DMS153 (cell line): ENCODE data around the gene CYB5A.

Experiments
- DNase-seq: peaks from one replicate; lab custom pipeline; 2025; lab: John Stamatoyannopoulos, UW

Gene CYB5A

GRCh38 chr18:74276609-74277008, 15.2 kb downstream of the CYB5A start:
- DNase-seq = no peak

DNA sequence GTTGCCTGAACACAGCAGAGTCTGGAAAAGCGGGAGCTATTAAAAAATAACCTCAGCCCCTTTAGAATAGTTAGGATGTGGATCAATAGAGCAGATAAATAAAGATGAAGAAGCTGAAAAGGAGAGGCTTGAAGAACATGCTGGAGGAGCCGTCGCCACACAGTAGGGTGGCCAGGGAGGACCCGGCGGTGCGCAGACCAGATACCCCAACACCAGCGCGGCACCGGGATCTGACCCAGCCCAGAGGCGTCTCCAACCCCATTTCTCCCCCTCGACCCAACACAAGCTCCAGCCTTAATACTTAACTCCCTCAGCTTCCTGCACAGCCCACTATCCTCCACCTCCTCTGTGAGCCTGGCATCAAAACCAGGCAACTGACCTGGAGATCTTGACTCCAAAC, 16.0 kb downstream of the CYB5A start:
- no peak for DNase-seq

- no peak for DNase-seq
These were observed 17.1 kb downstream of the CYB5A start for GRCh38 chr18:74274700-74275099.

GRCh38 chr18:74273394-74273793, 18.4 kb downstream of the CYB5A start:
- no peak for DNase-seq

GRCh38 chr18:74271635-74272034, 20.1 kb downstream of the CYB5A start:
- DNase-seq = no peak

GRCh38 chr18:74268933-74269620, 22.7 kb downstream of the CYB5A start:
- DNase-seq = no peak

GRCh38 chr18:74268175-74268574, 23.6 kb downstream of the CYB5A start:
- DNase-seq = no peak

DNA sequence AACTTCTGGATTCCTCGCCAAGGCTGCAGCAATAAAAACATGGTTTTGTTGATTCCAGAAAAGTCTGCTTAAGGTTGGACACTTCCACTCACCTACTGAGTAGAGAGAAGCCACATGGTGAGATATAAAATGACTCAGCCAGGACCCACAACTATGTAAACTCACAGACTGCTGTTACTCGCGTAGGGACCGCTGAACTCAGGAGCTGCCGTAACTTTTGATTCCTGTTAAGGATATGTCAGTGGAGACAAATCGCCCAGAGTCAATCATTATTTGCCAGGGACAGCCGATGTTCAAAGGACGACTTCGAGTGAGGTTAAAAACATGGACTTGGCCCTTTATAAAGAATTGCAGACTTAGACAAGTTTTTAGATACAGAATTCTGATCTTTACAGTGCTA, 25.6 kb downstream of the CYB5A start:
- no peak for DNase-seq

GRCh38 chr18:74265546-74266098, 26.1 kb downstream of the CYB5A start:
- no peak for DNase-seq

DNA sequence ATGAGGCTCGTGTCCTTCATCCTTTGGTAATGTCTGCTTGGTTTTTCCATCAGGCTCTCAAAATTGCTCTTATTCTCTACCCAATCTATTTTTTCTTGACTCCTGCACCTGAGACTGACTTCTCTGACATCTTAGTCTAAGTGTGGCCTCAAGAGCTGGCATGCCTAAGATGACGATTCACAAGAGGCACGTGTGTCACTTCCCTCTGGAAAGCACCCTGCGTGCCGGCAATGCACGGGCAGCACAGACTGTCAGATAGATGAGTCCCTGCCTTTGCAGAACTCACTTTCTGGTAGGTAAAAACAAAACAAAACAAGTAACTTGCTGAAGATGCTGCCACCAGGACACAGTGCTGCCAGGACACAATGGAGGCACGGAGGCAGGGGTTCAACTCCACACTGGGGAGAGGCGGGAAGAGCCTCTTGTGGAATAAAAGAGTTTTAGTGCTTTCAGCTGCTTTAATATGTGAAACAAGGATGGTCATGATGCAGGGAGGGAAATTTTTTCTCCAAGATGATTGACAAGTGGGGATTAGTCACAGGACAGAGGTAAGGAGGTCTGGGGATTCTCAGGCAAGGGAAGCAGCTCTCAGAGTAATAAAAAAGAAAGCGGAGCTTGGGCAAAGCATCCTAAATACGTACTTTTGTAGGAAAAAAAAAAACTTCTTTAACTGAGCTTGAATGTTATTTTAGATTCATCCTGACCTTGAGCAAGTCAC, 27.3 kb downstream of the CYB5A start:
- DNase-seq = no peak

- DNase-seq = no peak
These were observed 30.6 kb downstream of the CYB5A start for GRCh38 chr18:74261053-74261713.

DNA sequence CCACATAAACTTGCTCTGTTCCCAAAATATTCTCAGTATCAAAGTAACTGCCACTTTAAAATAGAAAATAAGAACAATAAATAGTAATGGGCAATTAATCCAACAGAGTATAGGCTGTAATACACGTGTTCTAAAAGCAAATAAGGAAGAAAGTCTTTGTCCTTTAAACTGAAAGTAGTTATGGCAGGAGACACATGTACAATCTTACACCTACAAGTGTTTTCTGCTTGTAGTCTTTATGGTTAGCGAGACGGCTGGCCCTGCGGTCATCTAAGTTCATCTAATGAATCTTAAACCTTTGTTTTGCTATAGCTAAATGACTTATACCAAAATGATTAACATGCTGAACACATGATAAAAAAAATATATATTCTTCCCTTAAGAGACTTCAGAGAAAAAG, 32.4 kb downstream of the CYB5A start:
- no peak for DNase-seq

DNA sequence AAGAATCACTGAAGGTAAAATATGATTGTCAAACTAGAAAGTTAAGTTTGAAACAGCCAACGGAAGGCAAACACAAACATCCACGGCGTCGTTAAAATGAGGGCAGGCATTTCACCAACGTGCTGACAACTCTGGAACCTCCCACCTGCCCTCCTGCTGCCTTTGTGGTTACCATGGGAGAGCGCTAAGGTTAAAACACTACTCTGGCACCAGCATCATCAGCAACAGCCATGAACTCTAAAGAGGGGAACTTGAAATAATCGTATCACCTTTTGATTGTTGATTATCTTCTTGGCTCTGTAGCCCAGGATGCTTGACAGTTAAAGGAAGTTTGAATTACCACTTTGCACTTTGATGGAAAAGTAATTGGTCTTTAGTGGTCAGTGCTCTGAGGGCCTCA, 34.7 kb downstream of the CYB5A start:
- no peak for DNase-seq

DNA sequence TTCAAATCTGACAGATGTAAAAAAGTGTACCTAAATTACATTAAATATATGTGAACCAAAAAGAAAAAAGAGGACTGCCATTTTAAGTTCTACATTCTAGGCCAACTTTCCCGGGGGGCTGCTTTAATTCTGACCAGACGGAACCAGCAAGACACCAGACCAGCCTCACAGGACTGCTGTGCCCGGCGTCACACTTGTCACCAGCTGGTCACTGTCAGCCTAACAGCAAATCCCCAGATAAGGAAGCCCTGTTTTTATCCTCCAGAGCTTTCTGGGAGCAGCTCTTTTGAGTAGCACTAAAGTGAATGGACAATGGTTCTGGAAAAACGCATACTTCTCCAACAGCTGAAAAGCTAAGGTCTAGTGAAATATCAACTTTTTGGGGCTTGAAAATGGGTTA, 35.6 kb downstream of the CYB5A start:
- no peak for DNase-seq

- DNase-seq = no peak
These were observed 36.6 kb downstream of the CYB5A start for GRCh38 chr18:74255131-74255616.

- no peak for DNase-seq
These were observed 39.7 kb downstream of the CYB5A start for GRCh38 chr18:74252039-74252395.

DNA sequence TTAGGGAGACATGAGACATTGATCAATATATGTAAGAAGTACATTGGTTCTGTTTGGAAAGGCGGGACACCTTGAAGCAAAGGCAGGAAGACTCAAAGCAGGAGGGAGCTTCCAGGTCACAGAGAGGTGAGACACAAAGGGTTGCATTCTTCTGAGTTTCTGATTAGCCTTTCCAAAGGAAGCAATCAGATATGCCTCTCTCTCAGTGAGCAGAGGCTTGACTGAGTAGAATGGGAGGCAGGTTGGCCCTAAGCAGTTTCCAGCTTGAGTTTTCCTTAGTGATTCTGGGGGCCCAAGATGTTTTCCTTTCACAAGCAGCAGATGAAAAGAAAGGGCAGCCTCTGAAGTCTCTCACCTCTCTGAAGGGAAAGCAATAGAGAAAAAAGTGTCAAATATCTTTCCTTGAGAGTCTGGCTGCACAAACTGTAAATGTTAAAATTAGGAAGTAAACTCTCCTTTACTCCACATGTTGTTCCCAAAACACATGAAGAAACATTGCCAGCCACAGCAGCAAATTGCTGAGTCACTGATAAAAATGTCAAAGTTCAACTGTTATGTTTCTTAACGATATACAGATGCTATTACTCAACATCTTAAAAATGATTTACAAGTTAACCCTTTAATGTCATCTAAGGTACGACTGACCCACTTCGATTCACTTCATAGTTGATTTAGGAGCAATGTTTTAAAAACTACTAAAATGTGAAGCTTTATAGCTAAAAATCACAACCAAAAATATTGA, 40.3 kb downstream of the CYB5A start:
- no peak for DNase-seq

GRCh38 chr18:74250131-74250530, 41.6 kb downstream of the CYB5A start:
- DNase-seq = no peak

- no peak for DNase-seq
These were observed 42.4 kb downstream of the CYB5A start for GRCh38 chr18:74249181-74249968.

DNA sequence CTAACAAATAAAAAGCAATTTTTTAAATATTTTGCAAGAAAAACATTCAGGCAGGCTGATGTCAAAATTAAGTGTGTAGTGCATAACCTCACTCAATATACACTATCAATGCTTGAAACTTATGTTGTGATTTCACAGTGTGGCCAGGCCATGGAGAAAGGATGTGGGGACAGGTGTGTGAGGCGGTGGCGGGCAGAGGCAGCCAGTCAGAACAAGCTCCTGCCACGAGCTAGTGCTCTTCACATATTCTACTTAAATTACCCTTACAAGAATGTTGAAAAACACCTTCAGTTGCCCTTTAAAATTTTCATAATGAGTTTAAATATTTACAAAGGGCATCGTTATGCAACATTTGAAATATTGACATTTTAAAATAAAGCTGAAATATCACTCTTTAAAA, 43.2 kb downstream of the CYB5A start:
- no peak for DNase-seq

DNA sequence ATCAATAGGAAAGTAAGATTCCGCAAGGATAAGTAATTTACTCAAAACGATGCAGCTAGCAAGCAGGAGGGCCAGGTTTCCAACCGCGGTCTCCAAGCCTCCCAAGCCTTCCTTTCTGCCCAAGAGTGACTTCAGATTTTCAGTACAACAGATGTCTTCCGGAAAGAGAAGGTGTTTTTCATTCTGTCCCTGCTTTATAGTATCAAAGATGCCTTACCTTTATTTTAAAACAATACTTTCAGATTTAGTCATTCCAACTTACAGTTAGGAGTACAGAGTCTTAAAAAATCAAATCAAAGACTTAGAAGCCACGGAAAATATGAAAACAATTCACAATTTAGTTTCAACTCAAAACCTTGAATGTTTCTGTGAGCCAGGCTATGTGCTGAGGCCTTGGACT, 43.6 kb downstream of the CYB5A start:
- no peak for DNase-seq
